NT2/D1 (cell line): Measurements from ENCODE around the gene CDK6.

Experiments used
- DNase-seq: peaks from one replicate; pipeline ENCODE4 v3.0.0-alpha.2; 2011; ENCODE audit warnings: low read depth, low spot score
- H3K27me3 ChIP-seq: 2 replicates; pipeline ENCODE4 v1.6.0; 2011; ENCODE audit warnings: mild to moderate bottlenecking; ENCODE audit not compliant: insufficient read length, insufficient read depth
- H3K36me3 ChIP-seq: 2 replicates; pipeline ENCODE4 v1.6.1; 2011; ENCODE audit warnings: mild to moderate bottlenecking, low read length, mixed read lengths; ENCODE audit not compliant: insufficient read depth, insufficient read length
- H3K4me1 ChIP-seq: 2 replicates; pipeline ENCODE4 v1.5.1; 2011; ENCODE audit not compliant: insufficient read depth, insufficient read length
- H3K4me3 ChIP-seq: 2 replicates; pipeline ENCODE4 v1.5.1; 2011; ENCODE audit warnings: low read depth; ENCODE audit not compliant: insufficient read length
- H3K9ac ChIP-seq: 2 replicates; pipeline ENCODE4 v1.6.0; 2011; ENCODE audit warnings: low read depth; ENCODE audit not compliant: insufficient read length
- H3K9me3 ChIP-seq: 2 replicates; pipeline ENCODE4 v1.5.1; 2011; ENCODE audit warnings: mild to moderate bottlenecking, low read length; ENCODE audit not compliant: insufficient read depth
- SUZ12 ChIP-seq: IDR thresholded peaks from 2 replicates; pipeline ENCODE4 v1.6.1; 2011; ENCODE audit not compliant: insufficient read length, insufficient read depth; ENCODE audit errors: extremely low read depth
- YY1 ChIP-seq: IDR thresholded peaks from 2 replicates; pipeline ENCODE4 v1.6.1; 2011; ENCODE audit not compliant: insufficient read length, insufficient read depth
- ZNF274 ChIP-seq: IDR thresholded peaks from 2 replicates; pipeline ENCODE4 v1.6.1; 2011; ENCODE audit warnings: mild to moderate bottlenecking, low read depth, low read length

Gene CDK6

DNA sequence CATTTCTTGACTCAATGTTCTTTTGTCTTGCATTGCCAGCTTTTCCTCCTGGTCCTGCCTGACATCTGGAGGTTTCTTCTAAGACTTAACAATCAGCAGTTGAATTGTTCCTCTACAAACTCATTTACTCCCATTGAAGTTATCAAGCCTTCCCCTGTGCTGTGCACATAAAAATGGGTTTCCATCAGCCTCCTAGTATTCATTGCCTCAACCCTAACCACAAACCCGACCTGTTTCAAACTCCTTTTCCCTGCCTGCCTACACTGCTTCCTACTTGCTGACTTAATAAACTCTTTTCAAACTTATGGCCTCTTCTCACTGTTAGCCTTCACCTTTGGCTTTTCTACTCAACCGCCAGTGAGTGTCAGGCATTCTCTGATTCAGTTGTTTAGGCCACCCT lies 9.4 kb upstream of the CDK6 start:
- Histone ChIP-seq H3K4me1 (no peaks in the 10 kb centered on the region), H3K27me3 (no peaks in the 10 kb centered on the region), H3K36me3 (no peaks in the 10 kb centered on the region), H3K9ac (no peak overlapping the region), H3K4me3 (no peak overlapping the region), H3K9me3 (0 out of 2 replicates have a peak, but pooled peaks cover 6% of the 10 kb centered on the region)
- TF ChIP-seq SUZ12 (no peak), ZNF274 (no peak), YY1 (no peak)
- DNase-seq = no peak

- Histone ChIP-seq H3K36me3 (no peaks in the 10 kb centered on the region), H3K4me1 (no peaks in the 10 kb centered on the region), H3K4me3 (no peak overlapping the region), H3K9me3 (0 out of 2 replicates have a peak, but pooled peaks cover 6% of the 10 kb centered on the region), H3K27me3 (peaks cover 1% of the 10 kb centered on the region), H3K9ac (no peak overlapping the region)
- TF ChIP-seq YY1 (no peak), SUZ12 (no peak), ZNF274 (no peak)
- DNase-seq = no peak
Measured at GRCh38 chr7:92843781-92844180, 7.4 kb upstream of the CDK6 start.

DNA sequence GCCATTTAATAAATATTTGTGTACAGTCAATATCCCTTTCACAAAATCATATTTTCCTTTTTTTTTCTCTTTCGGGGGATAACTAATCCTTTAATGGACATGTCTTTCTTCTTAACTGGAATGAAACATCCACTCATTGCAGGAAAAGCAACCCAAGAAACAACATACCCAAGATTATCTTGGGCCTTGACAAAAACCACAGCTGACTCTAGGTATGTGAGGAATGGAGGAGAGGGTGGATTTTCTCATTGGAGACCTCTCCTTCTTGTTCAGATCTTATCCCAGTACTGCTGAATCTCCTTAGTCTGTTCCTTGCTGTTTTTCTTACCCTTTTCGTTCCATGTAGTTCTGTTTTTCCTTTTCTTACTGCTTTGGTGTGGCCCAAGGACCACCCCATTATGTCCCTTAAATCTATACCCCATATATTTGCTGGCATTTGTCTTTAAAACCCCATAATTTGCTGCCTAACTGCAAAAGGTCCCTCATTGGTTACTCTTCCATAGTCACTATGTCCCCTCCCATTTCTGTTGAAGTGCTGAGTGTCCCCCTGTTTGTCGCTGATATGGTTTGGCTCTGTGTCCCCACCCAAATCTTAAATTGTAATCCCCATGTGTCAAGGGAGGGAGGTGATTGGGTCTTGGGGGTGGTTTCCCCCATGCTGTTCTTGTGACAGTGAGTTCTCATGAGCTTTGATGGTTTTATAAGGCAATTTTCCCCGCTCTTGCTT lies 6.8 kb upstream of the CDK6 start:
- Histone ChIP-seq H3K27me3 (peaks cover 7% of the 10 kb centered on the region), H3K9me3 (0 out of 2 replicates have a peak, but pooled peaks cover 6% of the 10 kb centered on the region), H3K9ac (no peak overlapping the region), H3K4me3 (no peak overlapping the region), H3K4me1 (no peaks in the 10 kb centered on the region), H3K36me3 (no peaks in the 10 kb centered on the region)
- TF ChIP-seq SUZ12 = no peak
- TF ChIP-seq ZNF274 = no peak
- no peak for TF ChIP-seq YY1
- no peak for DNase-seq

DNA sequence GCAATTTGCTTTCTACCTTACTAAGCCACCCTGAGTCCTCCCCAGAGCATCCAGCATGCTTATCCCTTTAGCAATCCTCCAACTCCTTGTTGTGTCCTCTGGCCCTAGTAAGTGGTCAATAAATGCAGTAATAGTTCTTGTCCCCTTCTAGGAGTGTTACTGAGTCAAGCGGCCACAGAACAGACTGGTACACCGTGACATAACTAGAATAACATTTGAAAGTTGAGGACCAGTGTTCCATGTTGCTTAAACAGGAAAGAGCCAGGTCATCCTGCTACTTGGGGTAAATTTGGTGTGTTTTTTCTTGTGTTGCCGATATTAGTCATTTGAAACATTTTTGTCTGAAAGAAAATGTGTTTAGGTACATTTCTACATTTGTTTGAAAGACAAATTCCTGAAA lies 4.8 kb upstream of the CDK6 start:
- H3K27me3 ChIP-seq = peaks cover 20% of the 10 kb centered on the region

DNA sequence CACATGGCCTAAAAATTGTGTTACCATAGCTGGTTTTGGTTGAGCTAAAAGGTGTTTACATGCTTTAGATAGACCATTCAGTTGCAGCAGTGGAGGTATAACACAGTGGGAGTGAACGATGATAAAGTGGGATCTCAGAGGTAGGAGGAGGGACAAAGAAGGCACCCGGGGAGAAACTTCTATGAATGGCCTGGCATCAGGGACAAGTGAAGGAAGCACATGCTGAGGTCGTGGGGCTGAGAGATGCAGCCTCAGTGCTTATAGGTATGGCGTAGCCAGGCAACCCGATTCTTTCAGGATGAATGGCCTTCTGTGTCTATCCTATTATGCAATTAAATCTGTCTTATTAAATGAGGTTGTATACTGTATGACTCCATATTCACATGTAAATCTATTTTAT lies 3.9 kb upstream of the CDK6 start:
- no peaks in the 10 kb centered on the region for H3K4me1 ChIP-seq
- peaks cover 20% of the 10 kb centered on the region for H3K27me3 ChIP-seq
- DNase-seq = no peak
- no peak overlapping the region for H3K9ac ChIP-seq
- no peaks in the 10 kb centered on the region for H3K36me3 ChIP-seq
- no peak for TF ChIP-seq YY1
- TF ChIP-seq ZNF274 = no peak
- TF ChIP-seq SUZ12 = no peak
- H3K9me3 ChIP-seq = 0 out of 2 replicates have a peak, but pooled peaks cover 6% of the 10 kb centered on the region
- H3K4me3 ChIP-seq = no peak overlapping the region

More for the DNA sequence above, 4.8 kb upstream of the CDK6 start:
- H3K4me1 ChIP-seq = no peaks in the 10 kb centered on the region
- H3K9me3 ChIP-seq = 0 out of 2 replicates have a peak, but pooled peaks cover 6% of the 10 kb centered on the region
- no peaks in the 10 kb centered on the region for H3K36me3 ChIP-seq
- H3K9ac ChIP-seq = no peak overlapping the region
- H3K4me3 ChIP-seq = no peak overlapping the region
- TF ChIP-seq SUZ12 = no peak
- no peak for TF ChIP-seq ZNF274
- TF ChIP-seq YY1 = no peak
- no peak for DNase-seq

- Histone ChIP-seq H3K9me3 (0 out of 2 replicates have a peak, but pooled peaks cover 6% of the 10 kb centered on the region), H3K27me3 (peaks cover 20% of the 10 kb centered on the region), H3K4me1 (no peaks in the 10 kb centered on the region), H3K4me3 (no peak overlapping the region), H3K36me3 (no peaks in the 10 kb centered on the region), H3K9ac (no peak overlapping the region)
- TF ChIP-seq SUZ12 (no peak), YY1 (no peak), ZNF274 (no peak)
- no peak for DNase-seq
Measured at GRCh38 chr7:92839901-92840300, 3.5 kb upstream of the CDK6 start.

DNA sequence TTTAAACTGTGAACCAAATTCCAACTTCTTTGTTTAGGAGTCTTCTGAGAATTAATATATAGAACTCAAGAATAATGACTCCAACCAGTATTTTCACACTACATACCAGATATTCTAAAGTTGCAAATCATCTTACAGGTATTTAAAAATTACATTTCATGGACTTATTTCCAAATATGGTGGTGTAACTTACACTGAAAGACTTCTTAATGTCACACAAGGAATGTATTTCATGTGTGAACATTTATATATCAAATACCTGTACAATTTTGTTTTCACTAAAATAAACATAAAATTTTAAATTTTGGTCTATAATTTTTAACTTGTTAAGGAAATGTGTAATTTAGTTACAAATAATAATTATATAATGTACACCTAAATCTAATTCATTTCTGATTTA lies 2.6 kb upstream of the CDK6 start:
- DNase-seq = no peak
- H3K36me3 ChIP-seq = no peaks in the 10 kb centered on the region
- no peaks in the 10 kb centered on the region for H3K4me1 ChIP-seq
- no peak overlapping the region for H3K9ac ChIP-seq
- H3K9me3 ChIP-seq = 0 out of 2 replicates have a peak, but pooled peaks cover 3% of the 10 kb centered on the region
- no peak overlapping the region for H3K4me3 ChIP-seq
- TF ChIP-seq ZNF274 (no peak), YY1 (no peak), SUZ12 (no peak)
- peaks cover 20% of the 10 kb centered on the region for H3K27me3 ChIP-seq
